Measurements from ENCODE around the gene PHGDH. TPM values are rescaled to one million over a fixed set of nuclear protein-coding genes. Genes with fewer than 3 reads are reported as not detected.
A peak's percentile ranks its signal among the peaks of the same experiment; 100 is the strongest.

The PHGDH gene
- total RNA-seq, 2 experiments from 2014 or later: 195 to 201 TPM

DNA sequence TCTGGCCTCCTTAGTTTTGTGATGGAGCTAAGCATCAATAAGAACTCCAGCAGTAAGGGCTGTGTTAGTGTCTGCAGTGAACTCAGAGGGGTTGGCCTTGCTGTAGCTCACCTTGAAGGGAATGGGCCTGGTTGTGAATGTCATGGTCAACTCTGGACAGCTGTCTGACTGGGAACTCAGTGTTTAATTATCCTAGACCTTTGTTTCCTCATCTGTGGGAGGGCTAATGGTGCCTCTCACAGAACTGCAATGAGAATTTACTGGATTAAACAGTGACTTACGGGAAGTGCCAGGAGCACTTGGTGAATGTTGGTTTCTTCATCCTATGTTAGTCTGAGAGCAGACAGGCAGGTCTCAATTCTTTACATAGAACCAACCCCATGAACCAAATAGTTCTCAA lies 33.3 kb downstream of the PHGDH start:
- Mint-ChIP-seq H3K27me3 (ENCODE audit: low read depth) (peaks cover 8% of the 10 kb centered on the region), H3K4me1 (ENCODE audit: low read depth) (peaks cover 21% of the 10 kb centered on the region), H3K4me3 (no peak overlapping the region), H3K27ac (no peak overlapping the region), H3K9me3 (ENCODE audit: insufficient read depth) (no peaks in the 10 kb centered on the region), H3K36me3 (ENCODE audit: low read depth) (peaks cover 23% of the 10 kb centered on the region)
- DNase-seq: no peak
- ATAC-seq: no peak
- CTCF ChIA-PET: interaction anchor here (0.8 to 5.7 kb wide), 25 partner anchors 9 to 223 kb away, joined by 3 to 48 read pairs (median 5); partner anchors contain the start of gene REG4
- POLR2A ChIA-PET: interaction anchor here (0.9 kb wide), 1 partner anchor 11 kb away, joined by 3 read pairs; no protein-coding TSS in a partner anchor

DNA sequence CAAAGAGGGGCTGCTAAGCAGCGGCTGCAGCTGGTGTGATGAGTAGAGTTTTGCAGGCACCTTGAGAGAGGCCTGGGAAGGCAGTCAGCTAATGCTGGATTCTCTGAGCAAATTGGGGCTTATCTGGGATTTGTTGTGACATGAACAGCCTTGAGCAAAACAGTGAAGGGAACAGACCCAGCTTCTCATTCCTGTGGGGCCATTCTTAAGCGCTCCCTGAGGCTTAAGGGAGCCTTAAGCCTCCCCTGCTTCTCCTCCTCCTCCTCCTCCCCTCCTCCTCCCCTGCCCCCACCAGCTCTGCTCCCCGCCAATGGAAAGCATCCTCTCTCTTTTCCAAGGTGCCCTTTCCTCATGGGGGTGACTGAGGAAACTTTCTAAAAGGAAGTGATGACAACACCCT lies 35.7 kb downstream of the PHGDH start:
- Mint-ChIP-seq H3K9me3 (ENCODE audit: insufficient read depth) (no peaks in the 10 kb centered on the region), H3K27ac (no peak overlapping the region), H3K4me3 (no peak overlapping the region), H3K4me1 (ENCODE audit: low read depth) (peaks cover 29% of the 10 kb centered on the region), H3K27me3 (ENCODE audit: low read depth) (peaks cover 22% of the 10 kb centered on the region), H3K36me3 (ENCODE audit: low read depth) (peaks cover 13% of the 10 kb centered on the region)
- DNase-seq (no peak), ATAC-seq (no peak)
- POLR2A ChIA-PET: no interaction called here
- CTCF ChIA-PET: interaction anchor here (5.7 kb wide), 1 partner anchor 61 kb away, joined by 48 read pairs; no protein-coding TSS in a partner anchor

DNA sequence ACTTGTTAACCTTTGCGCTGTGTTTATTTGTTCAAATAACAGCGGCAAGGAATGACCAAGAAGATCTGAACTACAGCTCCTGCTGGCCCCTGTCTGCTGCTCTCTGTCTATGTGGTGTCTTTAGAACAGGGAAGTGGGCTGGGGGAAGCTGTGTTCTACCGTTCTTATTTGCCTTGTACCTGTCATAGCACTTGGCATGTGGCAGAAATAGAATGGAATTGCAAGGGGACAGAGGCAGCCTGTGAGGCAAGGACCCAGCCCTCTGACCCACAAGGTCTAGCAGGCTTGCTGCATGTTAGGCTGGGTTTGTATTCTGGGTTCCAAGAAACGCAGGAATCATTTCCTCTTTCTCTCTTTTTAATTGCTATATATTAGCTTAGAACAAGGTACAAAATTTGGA lies 36.3 kb downstream of the PHGDH start:
- CTCF ChIA-PET: interaction anchor here (1.1 to 5.7 kb wide), 2 partner anchors 20 to 60 kb away, joined by 3 to 48 read pairs; no protein-coding TSS in a partner anchor
- H3K36me3 Mint-ChIP-seq (ENCODE audit: low read depth): peaks cover 12% of the 10 kb centered on the region

DNA sequence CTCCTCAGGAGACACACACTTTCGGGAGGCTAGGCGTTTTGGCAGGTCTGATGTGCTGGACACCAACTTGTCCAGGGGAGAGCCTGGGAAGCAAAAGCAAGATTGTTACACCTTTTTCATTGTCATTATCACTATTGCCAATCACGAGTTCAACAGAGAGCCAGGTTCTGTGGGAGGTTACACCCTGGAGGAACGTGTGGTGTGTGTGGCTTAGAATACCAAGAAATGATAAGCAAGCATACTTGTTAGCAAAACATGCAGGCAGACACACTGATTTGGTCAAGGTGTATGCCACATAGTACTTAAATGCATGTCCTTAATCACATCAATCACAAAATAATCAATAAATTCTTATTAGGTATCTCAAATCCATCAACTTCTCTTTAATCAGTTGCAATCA lies 40.9 kb downstream of the PHGDH start:
- ChIA-PET CTCF (interaction anchor here (1.3 to 1.7 kb wide), 2 partner anchors 9 to 56 kb away, joined by 3 to 4 read pairs; no protein-coding TSS in a partner anchor), POLR2A (no interaction called here)
- ATAC-seq (peak; percentile 64), DNase-seq (peak; percentile 35)
- H3K27me3 Mint-ChIP-seq (ENCODE audit: low read depth): peaks cover 40% of the 10 kb centered on the region
- H3K9me3 Mint-ChIP-seq (ENCODE audit: insufficient read depth): no peaks in the 10 kb centered on the region
- H3K4me1 Mint-ChIP-seq (ENCODE audit: low read depth): peaks cover 28% of the 10 kb centered on the region
- H3K27ac Mint-ChIP-seq: no peak overlapping the region
- no peaks in the 10 kb centered on the region for H3K36me3 Mint-ChIP-seq (ENCODE audit: low read depth)
- no peak overlapping the region for H3K4me3 Mint-ChIP-seq

More for the DNA sequence above, 36.3 kb downstream of the PHGDH start:
- Mint-ChIP-seq H3K27ac (no peak overlapping the region), H3K4me1 (ENCODE audit: low read depth) (peaks cover 34% of the 10 kb centered on the region), H3K9me3 (ENCODE audit: insufficient read depth) (no peaks in the 10 kb centered on the region), H3K4me3 (no peak overlapping the region), H3K27me3 (ENCODE audit: low read depth) (peaks cover 23% of the 10 kb centered on the region)
- POLR2A ChIA-PET: no interaction called here
- DNase-seq: no peak
- ATAC-seq: no peak

DNA sequence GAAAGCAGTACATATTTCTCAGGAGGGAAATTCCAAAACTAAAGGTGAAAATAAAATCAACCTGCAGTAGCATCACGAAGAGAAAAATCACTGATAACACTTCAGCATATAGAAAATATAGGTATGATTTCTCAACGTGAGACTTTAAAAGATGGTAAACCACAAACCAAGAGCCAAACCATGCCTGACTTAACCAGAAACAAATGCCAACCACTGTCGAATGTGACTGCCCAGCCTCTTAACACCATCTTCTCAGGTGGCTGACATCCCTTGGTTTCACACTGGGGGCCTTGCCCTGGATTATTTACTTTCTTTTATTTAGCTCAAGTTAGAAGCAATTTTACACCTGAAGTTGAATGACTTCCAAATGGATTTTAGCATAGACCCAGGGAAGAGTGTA lies 46.9 kb downstream of the PHGDH start:
- ChIA-PET CTCF (interaction anchor here (1.0 to 1.3 kb wide), 2 partner anchors 15 to 51 kb away, joined by 3 to 5 read pairs; no protein-coding TSS in a partner anchor), POLR2A (no interaction called here)
- no peak for DNase-seq
- Mint-ChIP-seq H3K4me3 (no peak overlapping the region), H3K36me3 (ENCODE audit: low read depth) (no peaks in the 10 kb centered on the region), H3K9me3 (ENCODE audit: insufficient read depth) (no peaks in the 10 kb centered on the region), H3K4me1 (ENCODE audit: low read depth) (peaks cover 18% of the 10 kb centered on the region), H3K27me3 (ENCODE audit: low read depth) (peaks cover 32% of the 10 kb centered on the region), H3K27ac (no peak overlapping the region)
- ATAC-seq: peak; percentile 53

DNA sequence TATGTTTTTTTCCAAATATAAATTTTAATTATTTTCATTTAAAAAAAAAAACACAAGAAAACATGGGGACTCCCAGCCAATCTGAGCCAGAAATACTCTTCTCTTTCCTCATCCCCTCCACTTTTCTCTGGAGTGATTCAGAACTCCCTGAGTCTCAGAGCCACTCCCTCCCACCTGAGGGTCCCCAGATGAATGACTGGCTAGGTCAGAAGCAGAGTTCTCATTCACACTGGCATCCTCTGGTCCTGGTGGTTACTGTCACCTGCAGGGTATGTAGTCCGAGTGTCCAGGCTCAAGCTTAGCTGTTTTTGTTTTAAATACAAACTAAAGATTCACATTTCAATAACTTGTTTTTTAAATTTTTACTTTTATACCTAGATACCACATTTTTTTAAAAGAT lies 50.7 kb downstream of the PHGDH start:
- Mint-ChIP-seq H3K4me1 (ENCODE audit: low read depth) (peaks cover 13% of the 10 kb centered on the region), H3K27me3 (ENCODE audit: low read depth) (peaks cover 48% of the 10 kb centered on the region), H3K9me3 (ENCODE audit: insufficient read depth) (no peaks in the 10 kb centered on the region), H3K36me3 (ENCODE audit: low read depth) (no peaks in the 10 kb centered on the region), H3K27ac (no peak overlapping the region), H3K4me3 (no peak overlapping the region)
- no peak for DNase-seq
- ATAC-seq: no peak
- ChIA-PET POLR2A (no interaction called here), CTCF (interaction anchor here (1.7 kb wide), 1 partner anchor 17 kb away, joined by 5 read pairs; no protein-coding TSS in a partner anchor)

DNA sequence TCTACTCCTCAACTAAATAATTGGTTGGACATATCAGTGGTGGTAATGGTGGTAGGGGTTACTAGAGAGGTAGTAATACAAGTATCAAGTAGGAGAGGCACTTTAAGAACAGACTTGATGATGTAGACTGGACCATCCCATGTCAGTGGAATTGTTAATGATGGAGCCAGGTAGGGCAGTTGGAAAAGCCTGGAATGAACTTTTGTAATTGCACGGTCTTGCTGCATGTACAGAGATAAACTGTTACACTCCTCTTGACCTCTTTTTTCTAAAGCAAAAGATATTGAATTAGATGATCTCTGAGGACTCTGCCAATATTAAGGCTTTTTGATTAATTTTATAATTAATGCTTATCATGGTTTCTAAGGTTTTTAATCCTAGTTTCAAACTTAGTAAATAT lies 51.2 kb downstream of the PHGDH start:
- Mint-ChIP-seq H3K4me3 (no peak overlapping the region), H3K36me3 (ENCODE audit: low read depth) (no peaks in the 10 kb centered on the region), H3K9me3 (ENCODE audit: insufficient read depth) (no peaks in the 10 kb centered on the region), H3K27ac (no peak overlapping the region), H3K27me3 (ENCODE audit: low read depth) (peaks cover 45% of the 10 kb centered on the region), H3K4me1 (ENCODE audit: low read depth) (peaks cover 12% of the 10 kb centered on the region)
- no peak for ATAC-seq
- no peak for DNase-seq
- ChIA-PET CTCF (no interaction called here), POLR2A (no interaction called here)

DNA sequence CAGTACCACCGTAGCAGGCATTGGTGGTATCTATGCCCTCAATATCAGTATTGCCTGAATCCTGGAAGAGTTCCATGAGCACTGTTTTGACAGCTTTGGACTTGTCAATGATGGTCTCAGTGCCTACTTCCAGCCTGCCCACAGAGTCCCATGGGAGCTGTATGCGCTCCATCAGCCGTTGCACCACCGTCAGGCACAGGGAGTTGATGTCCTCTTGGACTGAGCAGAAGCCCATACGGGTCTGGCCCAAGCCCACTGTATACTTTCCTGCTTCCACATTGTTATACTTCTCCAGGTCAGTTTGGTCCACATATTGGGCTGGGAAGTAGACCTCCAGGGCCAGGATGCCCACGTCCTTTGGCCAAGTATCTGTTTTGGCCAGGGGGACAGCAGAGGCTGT lies 52.5 kb downstream of the PHGDH start:
- ChIA-PET CTCF (interaction anchor here (1.1 kb wide), 1 partner anchor 20 kb away, joined by 3 read pairs; no protein-coding TSS in a partner anchor), POLR2A (no interaction called here)
- peaks cover 56% of the 10 kb centered on the region for H3K27me3 Mint-ChIP-seq (ENCODE audit: low read depth)

DNA sequence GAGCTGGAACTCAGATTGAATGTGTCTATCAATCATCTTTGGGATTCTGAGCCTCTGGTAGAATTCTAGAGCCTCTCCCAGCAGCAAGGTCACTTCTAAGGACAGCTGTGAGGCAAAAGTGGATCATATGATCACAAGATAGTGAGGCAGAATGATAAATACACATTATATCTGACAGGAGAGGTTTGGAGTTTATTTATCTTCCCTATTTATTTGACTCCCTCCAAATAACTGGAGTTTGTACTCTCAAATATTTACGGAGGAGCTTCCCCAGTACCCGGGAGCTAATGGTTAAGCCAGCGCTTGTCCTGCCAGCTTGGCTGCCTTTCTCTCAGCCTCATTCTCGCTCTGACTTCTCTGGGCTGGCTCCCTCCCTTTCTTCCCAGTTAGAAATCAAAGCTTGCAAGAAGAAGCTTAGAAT lies 54.6 kb downstream of the PHGDH start:
- DNase-seq (no peak), ATAC-seq (no peak)
- Mint-ChIP-seq H3K27me3 (ENCODE audit: low read depth) (peaks cover 50% of the 10 kb centered on the region), H3K27ac (no peak overlapping the region), H3K36me3 (ENCODE audit: low read depth) (no peaks in the 10 kb centered on the region), H3K9me3 (ENCODE audit: insufficient read depth) (no peaks in the 10 kb centered on the region), H3K4me1 (ENCODE audit: low read depth) (no peaks in the 10 kb centered on the region), H3K4me3 (no peak overlapping the region)
- CTCF ChIA-PET: interaction anchor here (0.9 to 1.8 kb wide), 4 partner anchors 13 to 91 kb away, joined by 3 to 4 read pairs (median 4); no protein-coding TSS in a partner anchor
- POLR2A ChIA-PET: no interaction called here

More for the DNA sequence above, 52.5 kb downstream of the PHGDH start:
- peaks cover 1% of the 10 kb centered on the region for H3K4me1 Mint-ChIP-seq (ENCODE audit: low read depth)
- H3K4me3 Mint-ChIP-seq: no peak overlapping the region
- H3K36me3 Mint-ChIP-seq (ENCODE audit: low read depth): no peaks in the 10 kb centered on the region
- no peaks in the 10 kb centered on the region for H3K9me3 Mint-ChIP-seq (ENCODE audit: insufficient read depth)
- ATAC-seq (no peak), DNase-seq (no peak)
- H3K27ac Mint-ChIP-seq: no peak overlapping the region

DNA sequence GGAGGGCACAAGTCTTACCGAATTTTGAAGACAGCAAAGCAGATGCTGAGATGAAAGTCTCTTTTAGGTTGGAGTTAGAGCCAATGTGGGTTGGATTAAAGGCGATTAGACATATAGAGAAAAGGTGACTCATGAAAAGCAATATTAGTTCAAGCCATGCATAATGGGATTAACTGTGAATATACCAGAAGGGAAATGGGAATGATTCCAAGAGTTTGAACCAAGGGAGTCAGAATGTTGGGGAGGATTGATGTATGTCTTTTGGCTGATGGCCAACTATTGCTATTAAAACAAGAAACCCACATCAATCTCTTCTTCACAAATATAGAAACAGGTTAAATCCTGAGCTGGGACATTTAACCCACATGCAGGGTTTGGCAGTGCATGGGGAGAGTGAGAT lies 55.8 kb downstream of the PHGDH start:
- no peak for DNase-seq
- peaks cover 52% of the 10 kb centered on the region for H3K27me3 Mint-ChIP-seq (ENCODE audit: low read depth)
- POLR2A ChIA-PET: no interaction called here

DNA sequence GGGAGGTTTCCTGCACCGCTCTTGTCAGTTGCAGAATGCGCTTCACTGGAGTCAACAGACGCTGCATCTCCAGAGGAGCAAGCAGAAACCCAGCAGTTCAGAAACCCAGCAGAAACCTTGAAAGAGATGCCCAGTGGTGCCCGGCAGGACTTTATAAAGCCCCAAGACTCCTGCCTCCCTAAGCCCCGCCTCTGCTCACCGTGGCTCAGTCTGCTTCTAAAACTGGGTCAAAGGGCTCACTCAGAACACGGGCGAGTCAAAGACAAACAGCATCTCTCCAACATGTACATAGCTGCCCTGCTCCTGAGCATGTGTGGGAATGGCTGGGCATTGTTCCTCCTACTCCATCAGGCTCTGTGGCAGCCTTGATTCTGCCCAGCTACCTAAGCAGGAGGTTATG lies 57.0 kb downstream of the PHGDH start, which contains the start of gene HMGCS2:
Gene HMGCS2, minus strand, starts transcription at position 128 of the 400 bp plus-strand sequence. Its CDS starts 61 bp downstream, at position 67.
- H3K27me3 Mint-ChIP-seq (ENCODE audit: low read depth): peaks cover 54% of the 10 kb centered on the region
- H3K4me3 Mint-ChIP-seq: no peak within 1 kb of the TSS
- DNase-seq (no peak), ATAC-seq (no peak)
- H3K36me3 Mint-ChIP-seq (ENCODE audit: low read depth): no peaks in the 10 kb centered on the region
- H3K9me3 Mint-ChIP-seq (ENCODE audit: insufficient read depth): no peaks in the 10 kb centered on the region
- ChIA-PET CTCF (interaction anchor here (2.0 kb wide), 1 partner anchor 40 kb away, joined by 6 read pairs; no protein-coding TSS in a partner anchor), POLR2A (no interaction called here)
- H3K4me1 Mint-ChIP-seq (ENCODE audit: low read depth): no peaks in the 10 kb centered on the region
- H3K27ac Mint-ChIP-seq: no peak within 1 kb of the TSS

More for the DNA sequence above, 55.8 kb downstream of the PHGDH start:
- Mint-ChIP-seq H3K9me3 (ENCODE audit: insufficient read depth) (no peaks in the 10 kb centered on the region), H3K4me3 (no peak overlapping the region), H3K27ac (no peak overlapping the region), H3K36me3 (ENCODE audit: low read depth) (no peaks in the 10 kb centered on the region), H3K4me1 (ENCODE audit: low read depth) (no peaks in the 10 kb centered on the region)
- ATAC-seq: no peak
- CTCF ChIA-PET: interaction anchor here (2.0 kb wide), 1 partner anchor 41 kb away, joined by 6 read pairs; no protein-coding TSS in a partner anchor

DNA sequence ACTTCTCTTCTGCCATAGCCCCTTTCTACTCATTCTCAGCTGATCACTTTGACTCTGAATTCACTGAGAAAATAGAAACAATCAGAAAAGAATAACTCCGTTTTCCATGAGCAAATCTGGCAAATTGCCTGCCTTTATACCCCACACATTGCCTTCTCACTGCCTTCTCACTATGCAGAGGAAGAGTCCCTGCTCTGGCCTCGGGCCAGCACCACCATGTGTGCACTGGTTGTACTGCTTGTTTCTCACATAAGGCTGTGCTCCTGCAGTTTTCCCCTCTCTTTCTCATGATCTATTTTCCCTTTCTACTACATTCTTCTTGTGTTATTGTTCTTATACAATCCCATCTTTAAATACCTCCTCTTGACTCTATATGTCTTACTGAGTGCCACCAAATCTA lies 59.3 kb downstream of the PHGDH start:
- H3K4me3 Mint-ChIP-seq: no peak overlapping the region
- ATAC-seq (no peak), DNase-seq (no peak)
- H3K27ac Mint-ChIP-seq: no peak overlapping the region
- peaks cover 40% of the 10 kb centered on the region for H3K27me3 Mint-ChIP-seq (ENCODE audit: low read depth)
- ChIA-PET CTCF (interaction anchor here (1.3 to 2.1 kb wide), 2 partner anchors 8 to 27 kb away, joined by 4 to 8 read pairs; no protein-coding TSS in a partner anchor), POLR2A (no interaction called here)
- H3K9me3 Mint-ChIP-seq (ENCODE audit: insufficient read depth): no peaks in the 10 kb centered on the region
- no peaks in the 10 kb centered on the region for H3K4me1 Mint-ChIP-seq (ENCODE audit: low read depth)
- no peaks in the 10 kb centered on the region for H3K36me3 Mint-ChIP-seq (ENCODE audit: low read depth)

Measured in activated CD8-positive, alpha-beta T cell treated with anti-CD3 and anti-CD28 coated beads, Interleukin-2, amount 10 ng/mL, durations not matched to agents 7 days and 5 days (primary cell).